Measurements from ENCODE around the gene TTLL11.

Gene TTLL11

GRCh38 chr9:121974421-121974820, 118.7 kb downstream of the TTLL11 start:
- no peak for DNase-seq (ENCODE audit: low spot score)

GRCh38 chr9:121972501-121972981, 120.6 kb downstream of the TTLL11 start:
- peak; percentile 90 for DNase-seq (ENCODE audit: low spot score)

GRCh38 chr9:121968056-121968455, 125.1 kb downstream of the TTLL11 start:
- DNase-seq (ENCODE audit: low spot score), result no peak

- DNase-seq (ENCODE audit: low spot score), result no peak
Observed at GRCh38 chr9:121966706-121967105, 126.4 kb downstream of the TTLL11 start.

- peak; percentile 75 for DNase-seq (ENCODE audit: low spot score)
Observed at GRCh38 chr9:121963528-121963995, 129.5 kb downstream of the TTLL11 start.

- no peak for DNase-seq (ENCODE audit: low spot score)
Observed at GRCh38 chr9:121962421-121962820, 130.7 kb downstream of the TTLL11 start.

- DNase-seq (ENCODE audit: low spot score), result no peak
Observed at GRCh38 chr9:121960665-121961064, 132.4 kb downstream of the TTLL11 start.

GRCh38 chr9:121958530-121958929, 134.6 kb downstream of the TTLL11 start:
- DNase-seq (ENCODE audit: low spot score), result no peak

GRCh38 chr9:121956808-121957207, 136.3 kb downstream of the TTLL11 start:
- DNase-seq (ENCODE audit: low spot score), result no peak

- DNase-seq (ENCODE audit: low spot score), result no peak
Observed at GRCh38 chr9:121955649-121956048, 137.5 kb downstream of the TTLL11 start.

- DNase-seq (ENCODE audit: low spot score), result no peak
Observed at GRCh38 chr9:121954477-121955140, 138.5 kb downstream of the TTLL11 start.

- no peak for DNase-seq (ENCODE audit: low spot score)
Observed at GRCh38 chr9:121952611-121953010, 140.5 kb downstream of the TTLL11 start.

- no peak for DNase-seq (ENCODE audit: low spot score)
Observed at GRCh38 chr9:121950866-121951265, 142.2 kb downstream of the TTLL11 start.

GRCh38 chr9:121950441-121950840, 142.7 kb downstream of the TTLL11 start:
- DNase-seq (ENCODE audit: low spot score), result no peak

- no peak for DNase-seq (ENCODE audit: low spot score)
Observed at GRCh38 chr9:121949766-121950165, 143.3 kb downstream of the TTLL11 start.

GRCh38 chr9:121949364-121949763, 143.7 kb downstream of the TTLL11 start:
- DNase-seq (ENCODE audit: low spot score), result no peak

- no peak for DNase-seq (ENCODE audit: low spot score)
Observed at GRCh38 chr9:121947775-121948174, 145.3 kb downstream of the TTLL11 start.

- no peak for DNase-seq (ENCODE audit: low spot score)
Observed at GRCh38 chr9:121946465-121946864, 146.6 kb downstream of the TTLL11 start.

- DNase-seq (ENCODE audit: low spot score), result no peak
Observed at GRCh38 chr9:121945849-121946248, 147.3 kb downstream of the TTLL11 start.

GRCh38 chr9:121945281-121945680, 147.8 kb downstream of the TTLL11 start:
- no peak for DNase-seq (ENCODE audit: low spot score)

GRCh38 chr9:121944711-121945191, 148.4 kb downstream of the TTLL11 start:
- DNase-seq (ENCODE audit: low spot score), result no peak

GRCh38 chr9:121943463-121943862, 149.6 kb downstream of the TTLL11 start:
- DNase-seq (ENCODE audit: low spot score), result no peak

- DNase-seq (ENCODE audit: low spot score), result no peak
Observed at GRCh38 chr9:121942866-121943382, 150.2 kb downstream of the TTLL11 start.

- DNase-seq (ENCODE audit: low spot score), result no peak
Observed at GRCh38 chr9:121942313-121942712, 150.8 kb downstream of the TTLL11 start.

Data from kidney capillary endothelial cell (primary cell).